GM13977 (cell line): ENCODE results near the gene CPE.

Experiments
- DNase-seq: peaks from one replicate; pipeline ENCODE4 v3.0.0; 2012; ENCODE audit warnings: low spot score
- CTCF ChIP-seq: IDR thresholded peaks from 2 replicates; pipeline ENCODE4 v1.5.1; 2012; ENCODE audit warnings: mild to moderate bottlenecking, control low read depth; ENCODE audit not compliant: insufficient read depth; ENCODE audit errors: extremely low read depth, missing control alignments
- in situ Hi-C: fragments of 300-500 bp; cut with MboI; formaldehyde crosslinking; loops from one replicate; pipeline ENCODE4 v1.12.0; 2022; ENCODE audit warnings: low sequenced_read_pairs, low pct_unique_long_range_greater_than_20kb, mixed read lengths, inconsistent platforms; ENCODE audit not compliant: unreplicated experiment

Gene CPE

DNA sequence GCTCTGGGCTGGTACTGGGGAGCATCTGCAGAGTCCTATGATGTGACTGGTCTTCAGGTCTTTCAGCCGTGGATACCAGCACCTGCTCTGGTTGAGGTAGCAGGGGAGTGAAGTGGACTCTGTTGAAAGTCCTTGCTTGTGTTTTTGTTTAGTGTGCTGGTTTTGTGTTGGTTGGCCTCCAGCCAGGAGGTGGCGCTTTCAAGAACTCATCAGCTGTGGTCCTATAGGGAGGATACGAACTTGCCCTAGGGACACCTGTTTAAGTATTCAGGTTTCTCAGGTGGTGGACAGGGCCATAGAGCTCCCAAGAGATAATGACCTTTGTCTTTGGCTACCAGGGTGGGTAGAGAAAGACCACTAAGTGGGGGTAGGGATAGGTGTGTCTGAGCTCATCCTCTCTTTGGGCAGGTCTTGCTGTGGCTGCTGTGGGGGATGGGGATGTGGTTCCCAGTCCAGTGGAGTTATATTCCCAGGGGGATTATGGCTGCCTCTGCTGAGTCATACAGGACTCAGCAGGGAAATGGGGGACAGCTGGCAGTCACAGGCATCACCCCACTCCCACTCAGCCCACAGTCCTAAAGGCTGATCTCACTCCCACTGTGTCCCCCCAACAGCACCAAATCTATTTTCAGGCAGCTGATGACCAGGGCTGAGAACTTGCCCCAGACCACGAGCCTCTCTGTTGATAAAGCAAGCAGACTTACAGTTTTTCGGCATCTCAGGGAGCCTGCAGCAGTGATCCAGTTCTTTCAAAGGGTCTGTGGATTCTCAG, 27.3 kb upstream of the CPE start:
- in situ Hi-C loops = no loop called here

DNA sequence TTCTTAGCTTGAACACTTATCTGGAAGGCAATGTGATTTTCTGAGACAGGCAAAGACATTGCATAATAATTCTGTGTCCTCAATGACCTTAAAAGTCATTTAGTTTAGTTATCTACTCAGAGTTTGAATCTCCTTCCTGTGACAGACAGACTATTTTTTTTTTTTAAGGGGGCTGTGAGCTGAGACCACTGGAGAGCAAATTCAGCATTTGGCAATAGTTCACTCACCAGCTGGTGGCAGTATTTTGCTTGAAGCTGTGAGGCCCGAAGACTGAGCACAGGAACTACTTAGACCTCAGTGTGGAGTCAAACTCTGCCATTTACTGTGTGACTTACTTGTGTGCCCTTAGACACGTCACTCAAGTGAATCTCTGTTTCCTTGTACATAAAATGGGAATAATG, 22.9 kb upstream of the CPE start:
- peak; percentile 48 for TF ChIP-seq CTCF
- peak; percentile 23 for DNase-seq
- in situ Hi-C loops = no loop called here

More for the DNA sequence above, 27.3 kb upstream of the CPE start:
- peak; percentile 17 for TF ChIP-seq CTCF
- DNase-seq = no peak

- in situ Hi-C loops = no loop called here
- no peak for TF ChIP-seq CTCF
- DNase-seq = no peak
These were observed 19.3 kb upstream of the CPE start for GRCh38 chr4:165359506-165359905.

DNA sequence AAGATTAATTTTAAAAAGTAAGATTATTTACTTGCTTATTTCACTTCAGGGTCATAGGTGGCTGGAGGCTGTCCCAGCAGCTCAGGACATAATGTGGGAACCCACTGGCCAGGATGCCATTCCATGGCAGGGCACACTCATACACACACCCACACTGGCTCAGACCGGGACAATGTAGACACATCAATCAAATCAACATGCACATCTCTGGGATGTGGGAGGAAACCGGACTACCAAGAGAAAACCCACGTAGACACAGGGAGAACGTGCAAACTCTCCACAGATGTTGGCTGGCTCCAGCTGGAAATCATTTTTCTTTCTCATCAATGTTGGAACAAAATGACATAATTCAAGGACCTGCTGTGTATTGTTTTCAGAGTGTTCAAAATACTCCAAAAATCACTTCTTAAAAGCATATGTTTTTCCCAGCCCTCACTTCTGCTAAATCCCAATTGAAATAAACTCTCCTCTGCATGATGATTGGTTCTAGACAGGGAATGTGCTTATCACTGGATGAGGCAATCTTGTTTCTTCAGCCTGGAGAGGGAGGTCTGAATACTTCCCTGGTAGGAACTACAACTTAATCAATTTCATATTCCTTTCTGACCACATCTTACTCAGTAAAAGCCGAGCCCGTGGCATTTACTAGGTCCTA, 18.6 kb upstream of the CPE start:
- in situ Hi-C loops = no loop called here
- no peak for DNase-seq
- TF ChIP-seq CTCF = no peak

GRCh38 chr4:165360985-165361670, 17.7 kb upstream of the CPE start:
- no peak for TF ChIP-seq CTCF
- DNase-seq = no peak
- in situ Hi-C loops = no loop called here

GRCh38 chr4:165361810-165362209, 17.0 kb upstream of the CPE start:
- no peak for TF ChIP-seq CTCF
- in situ Hi-C loops = no loop called here
- no peak for DNase-seq
